NB4 (cell line): ENCODE data around the gene MOB1B.
"Not testable (repeated sequence)": the region's sequence is repeated elsewhere in the genome, so short reads cannot be mapped to it uniquely, and the experiment has no call there.

Source experiments
- DNase-seq: peaks from one replicate; pipeline ENCODE4 v3.0.0; 2010; ENCODE audit warnings: low read depth
- H3K4me3 ChIP-seq: one replicate; pipeline ENCODE4 v1.5.1; 2011; ENCODE audit warnings: mild to moderate bottlenecking, low read depth, low read length, moderate library complexity
- MYC ChIP-seq: IDR thresholded peaks from 2 replicates; pipeline ENCODE4 v1.6.1; 2011; ENCODE audit warnings: low read depth, low read length
- POLR2A ChIP-seq: IDR thresholded peaks from 2 replicates; pipeline ENCODE4 v1.6.1; 2011; ENCODE audit warnings: mild to moderate bottlenecking; ENCODE audit not compliant: insufficient read length; ENCODE audit errors: extremely low read depth
- TF ChIP-seq, protein P1 (sequence below): IDR thresholded peaks from one replicate; pipeline ENCODE4 v1.5.1; 2012; ENCODE audit warnings: low read depth, low read length
- TF ChIP-seq, protein P2 (sequence below): IDR thresholded peaks from 2 replicates; pipeline ENCODE4 v1.6.1; 2011; ENCODE audit warnings: low read depth, low read length

The MOB1B gene

DNA sequence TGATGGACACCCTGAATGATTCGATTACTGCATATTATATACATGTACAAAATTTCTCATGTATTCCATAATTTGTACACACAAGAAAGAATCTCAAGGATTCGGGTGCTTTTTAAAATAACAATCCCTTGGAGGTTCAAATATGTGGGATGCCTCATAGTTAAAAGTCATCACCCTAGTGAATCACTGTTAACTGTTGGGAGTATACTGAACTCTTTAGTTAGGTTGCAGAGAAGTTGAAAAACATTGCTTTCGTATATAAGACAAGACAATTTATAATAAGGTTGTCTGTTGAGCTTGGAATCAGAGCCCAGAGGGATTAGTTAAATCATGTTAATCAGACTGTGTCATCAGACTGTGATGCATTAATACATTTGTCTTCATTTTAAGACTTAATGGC is 106.9 kb downstream of the MOB1B start:
- TF ChIP-seq, protein P1, sequence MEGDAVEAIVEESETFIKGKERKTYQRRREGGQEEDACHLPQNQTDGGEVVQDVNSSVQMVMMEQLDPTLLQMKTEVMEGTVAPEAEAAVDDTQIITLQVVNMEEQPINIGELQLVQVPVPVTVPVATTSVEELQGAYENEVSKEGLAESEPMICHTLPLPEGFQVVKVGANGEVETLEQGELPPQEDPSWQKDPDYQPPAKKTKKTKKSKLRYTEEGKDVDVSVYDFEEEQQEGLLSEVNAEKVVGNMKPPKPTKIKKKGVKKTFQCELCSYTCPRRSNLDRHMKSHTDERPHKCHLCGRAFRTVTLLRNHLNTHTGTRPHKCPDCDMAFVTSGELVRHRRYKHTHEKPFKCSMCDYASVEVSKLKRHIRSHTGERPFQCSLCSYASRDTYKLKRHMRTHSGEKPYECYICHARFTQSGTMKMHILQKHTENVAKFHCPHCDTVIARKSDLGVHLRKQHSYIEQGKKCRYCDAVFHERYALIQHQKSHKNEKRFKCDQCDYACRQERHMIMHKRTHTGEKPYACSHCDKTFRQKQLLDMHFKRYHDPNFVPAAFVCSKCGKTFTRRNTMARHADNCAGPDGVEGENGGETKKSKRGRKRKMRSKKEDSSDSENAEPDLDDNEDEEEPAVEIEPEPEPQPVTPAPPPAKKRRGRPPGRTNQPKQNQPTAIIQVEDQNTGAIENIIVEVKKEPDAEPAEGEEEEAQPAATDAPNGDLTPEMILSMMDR = no peak
- TF ChIP-seq POLR2A = no peak
- TF ChIP-seq, protein P2, sequence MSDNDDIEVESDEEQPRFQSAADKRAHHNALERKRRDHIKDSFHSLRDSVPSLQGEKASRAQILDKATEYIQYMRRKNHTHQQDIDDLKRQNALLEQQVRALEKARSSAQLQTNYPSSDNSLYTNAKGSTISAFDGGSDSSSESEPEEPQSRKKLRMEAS = no peak
- TF ChIP-seq MYC = no peak
- DNase-seq = no peak
- H3K4me3 ChIP-seq = no peak overlapping the region

DNA sequence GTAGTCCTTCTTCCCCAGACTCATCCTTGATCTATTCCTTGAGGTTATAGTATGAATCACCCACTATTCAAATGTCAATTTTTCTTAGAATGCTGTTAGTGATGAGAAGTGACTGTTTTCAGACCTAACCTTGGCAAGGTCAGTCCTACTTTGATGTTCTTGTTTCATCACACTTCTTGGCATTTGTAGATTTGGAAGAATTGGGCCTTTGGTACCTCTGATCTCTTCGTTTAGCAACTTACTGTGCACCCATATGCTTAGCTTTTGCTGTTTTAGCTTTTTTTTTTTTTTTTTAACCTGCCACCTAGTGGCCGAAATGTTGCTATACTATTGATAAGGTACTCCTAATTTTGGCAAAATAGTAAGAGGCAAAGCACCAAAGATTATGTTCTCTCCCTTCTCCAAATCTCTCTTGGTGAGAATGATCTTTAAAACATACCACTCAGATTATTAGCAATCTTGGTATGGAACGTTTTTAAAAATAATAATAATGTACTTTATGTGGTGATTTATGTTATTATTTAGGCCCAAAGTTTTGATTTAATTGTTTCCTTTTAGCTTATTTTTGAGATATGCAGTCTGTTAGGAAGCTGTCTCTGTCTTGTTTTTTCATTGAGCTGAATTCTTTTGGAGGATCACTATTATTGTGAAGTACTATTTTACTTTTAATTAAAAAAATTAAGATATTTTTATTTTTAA is 107.9 kb downstream of the MOB1B start:
- DNase-seq = peak; percentile 51
- no peak overlapping the region for H3K4me3 ChIP-seq
- TF ChIP-seq, protein P2 = no peak
- TF ChIP-seq, protein P1 = peak; percentile 35

DNA sequence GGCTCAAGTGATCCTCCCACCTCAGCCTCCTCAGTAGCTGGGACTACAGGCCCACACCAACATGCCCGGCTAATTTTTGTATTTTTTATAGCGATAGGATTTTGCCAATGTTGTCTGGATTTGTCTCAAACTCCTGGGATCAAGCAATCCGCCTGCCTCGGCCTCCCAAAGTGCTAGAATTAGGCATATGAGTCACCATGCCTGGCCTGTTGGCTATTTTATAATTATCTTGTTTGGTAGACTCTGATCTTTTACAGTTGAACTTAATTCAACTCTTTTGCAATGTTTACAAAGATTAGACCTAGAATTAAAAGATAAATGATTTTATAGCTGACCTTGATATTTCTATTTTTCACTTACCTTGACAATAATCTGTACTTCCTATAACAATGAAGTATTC is 109.3 kb downstream of the MOB1B start:
- TF ChIP-seq, protein P1 = no peak
- TF ChIP-seq MYC = no peak
- TF ChIP-seq POLR2A = no peak
- TF ChIP-seq, protein P2 = no peak

DNA sequence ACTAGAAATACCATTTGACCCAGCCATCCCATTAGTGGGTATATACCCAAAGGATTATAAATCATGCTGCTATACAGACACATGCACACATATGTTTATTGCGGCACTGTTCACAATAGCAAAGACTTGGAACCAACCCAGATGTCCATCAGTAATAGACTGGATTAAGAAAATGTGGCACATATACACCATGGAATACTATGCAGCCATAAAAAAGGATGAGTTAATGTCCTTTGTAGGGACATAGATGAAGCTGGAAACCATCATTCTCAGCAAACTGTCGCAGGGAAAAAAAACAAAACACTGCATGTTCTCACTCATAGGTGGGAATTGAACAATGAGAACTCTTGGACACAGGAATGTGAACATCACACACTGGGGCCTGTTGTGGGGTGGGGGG is 115.2 kb downstream of the MOB1B start:
- not testable (repeated sequence) for H3K4me3 ChIP-seq, DNase-seq

More for the DNA sequence above, 109.3 kb downstream of the MOB1B start:
- no peak for DNase-seq
- H3K4me3 ChIP-seq = no peak overlapping the region

DNA sequence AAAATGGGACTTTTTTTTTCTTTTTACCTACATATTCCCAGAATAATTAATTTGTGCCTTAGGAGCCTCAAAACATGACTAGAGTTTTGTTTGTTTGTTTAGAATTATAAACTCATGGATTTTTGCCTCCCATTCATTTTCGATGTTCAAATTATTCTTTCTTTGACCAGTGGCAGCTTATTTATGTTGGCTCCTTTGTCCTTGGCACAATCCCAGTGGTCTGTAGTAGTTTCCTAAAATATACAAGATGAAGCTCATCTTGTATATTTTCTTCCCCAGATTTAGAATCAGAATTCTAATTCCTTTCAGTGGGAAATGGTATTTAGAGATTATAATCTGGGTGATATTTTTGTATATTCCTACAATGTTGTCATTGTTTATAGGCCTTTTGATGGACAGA is 118.4 kb downstream of the MOB1B start:
- DNase-seq = no peak
- TF ChIP-seq, protein P2 = no peak
- TF ChIP-seq POLR2A (no peak), MYC (no peak)
- TF ChIP-seq, protein P1 = no peak
- no peak overlapping the region for H3K4me3 ChIP-seq

DNA sequence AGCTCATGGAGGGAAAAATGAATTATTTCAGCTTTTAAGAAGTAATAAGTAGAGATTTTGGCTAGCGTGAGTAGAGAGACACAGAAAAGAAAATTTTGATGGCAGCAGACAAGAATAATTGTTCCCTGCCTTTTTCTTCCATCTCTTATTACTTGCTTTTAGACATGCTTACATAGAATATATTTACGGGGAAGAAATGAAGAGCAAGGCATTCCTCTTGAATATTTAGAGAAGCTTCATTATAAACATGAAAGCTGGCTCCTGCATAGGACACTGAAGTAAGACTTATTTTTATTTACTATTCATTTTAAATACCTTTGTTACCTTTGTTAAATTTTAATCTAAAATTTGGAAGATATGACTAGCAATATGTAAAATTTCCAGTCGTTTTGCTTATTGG is 123.5 kb downstream of the MOB1B start:
- no peak overlapping the region for H3K4me3 ChIP-seq
- TF ChIP-seq, protein P2 = no peak
- no peak for TF ChIP-seq MYC
- TF ChIP-seq, protein P1 = no peak
- TF ChIP-seq POLR2A = no peak
- DNase-seq = no peak
